Measurements from ENCODE around the gene C6orf132.

Gene C6orf132

GRCh38 chr6:42071881-42072583, 70.4 kb downstream of the C6orf132 start:
- DNase-seq, result no peak

GRCh38 chr6:42068872-42069522, 73.4 kb downstream of the C6orf132 start:
- no peak for DNase-seq

GRCh38 chr6:42068173-42068572, 74.2 kb downstream of the C6orf132 start:
- DNase-seq, result no peak

GRCh38 chr6:42066156-42066675, 76.2 kb downstream of the C6orf132 start:
- no peak for DNase-seq

- no peak for DNase-seq
Observed at GRCh38 chr6:42059743-42060142, 82.7 kb downstream of the C6orf132 start.

- no peak for DNase-seq
Observed at GRCh38 chr6:42053601-42054000, 88.8 kb downstream of the C6orf132 start.

- DNase-seq, result no peak
Observed at GRCh38 chr6:42051268-42051653, 91.2 kb downstream of the C6orf132 start.

Measured in activated CD8-positive, alpha-beta memory T cell treated with anti-CD3 and anti-CD28 coated beads for 24 hours (primary cell).